ENCODE data around the gene CTR9.

CTR9 gene

DNA sequence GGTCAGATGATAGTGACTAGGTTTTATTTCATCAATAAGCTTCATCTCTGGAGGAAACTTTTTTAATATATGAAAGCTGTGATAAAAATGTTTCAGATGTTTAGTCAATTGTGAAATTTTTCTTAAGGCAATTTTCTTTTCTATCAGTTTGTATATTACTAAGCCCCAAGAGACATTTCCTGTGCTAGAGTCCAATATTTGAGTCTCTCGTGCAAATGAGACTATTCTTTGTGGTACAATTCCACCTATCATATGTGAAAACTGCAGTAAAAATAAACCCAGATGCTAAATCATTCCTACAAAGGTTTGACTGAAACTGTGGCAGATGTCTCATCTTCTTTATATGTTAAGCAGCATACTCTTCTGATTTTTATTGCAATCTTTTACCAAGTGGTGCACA lies 28.0 kb downstream of the CTR9 start:
- DNase-seq = no peak

DNA sequence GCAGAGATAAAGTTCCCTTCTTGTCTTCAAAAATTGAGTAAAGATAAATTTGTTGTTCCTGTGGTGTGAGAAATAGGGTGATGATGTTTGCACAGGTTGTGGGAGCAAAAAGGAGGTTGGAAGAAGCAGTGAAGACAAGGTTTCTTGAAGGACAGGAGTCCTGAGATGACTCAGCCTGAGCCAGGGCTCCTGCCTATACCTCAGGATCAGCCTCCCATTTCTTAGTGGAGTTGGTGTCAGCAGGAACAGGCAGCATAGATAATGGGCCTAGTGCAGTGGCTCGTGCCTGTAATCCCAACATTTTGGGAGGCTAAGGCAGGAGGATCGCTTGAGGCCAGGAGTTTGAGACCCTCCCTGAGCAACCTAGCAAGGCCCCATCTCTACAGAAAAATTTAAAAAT lies 29.0 kb downstream of the CTR9 start:
- DNase-seq = no peak

DNA sequence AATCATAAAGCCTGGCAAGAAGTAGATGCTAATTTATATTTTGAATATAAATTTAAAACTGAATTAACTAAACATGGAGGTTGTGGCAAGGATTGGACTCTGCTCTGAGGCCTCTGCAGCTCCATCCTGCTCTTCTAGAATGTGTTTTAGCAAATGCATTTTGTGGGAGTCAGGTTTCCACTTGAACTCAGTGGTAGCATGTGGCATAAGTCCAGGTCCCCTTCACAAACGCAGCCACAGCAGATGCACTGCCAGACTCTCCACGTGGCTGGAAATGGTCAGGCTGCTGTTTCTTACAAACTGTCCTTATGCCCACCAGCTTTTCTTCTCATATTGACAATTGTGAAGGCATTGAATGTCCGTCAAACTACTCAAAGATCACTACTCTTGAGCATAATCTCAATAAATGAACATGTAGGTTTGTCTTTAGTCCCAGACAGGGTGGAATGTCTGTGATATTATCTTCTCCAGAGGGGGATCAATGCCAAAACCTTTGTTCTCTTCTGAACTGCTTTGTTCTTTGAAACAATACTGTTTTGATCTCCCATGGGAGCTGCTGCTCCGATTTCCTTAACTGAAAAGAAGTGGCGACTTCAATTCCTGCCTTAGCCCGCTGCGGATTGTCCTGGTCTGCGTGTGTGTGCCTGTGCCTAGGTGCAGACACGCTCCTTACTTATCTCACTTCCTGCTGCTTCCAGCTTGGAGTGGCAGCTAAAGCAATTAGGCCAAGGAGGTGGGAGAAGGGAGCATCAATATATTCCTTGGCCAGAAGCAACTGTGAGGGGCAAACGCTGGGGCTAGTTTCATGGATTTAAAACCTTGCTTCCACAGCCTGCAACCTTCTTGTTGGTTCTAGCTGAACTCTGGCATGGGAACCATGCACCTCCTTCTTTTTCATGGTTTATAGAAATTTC lies 33.4 kb downstream of the CTR9 start:
- peak in 1 of 51 donors; percentile 14 for DNase-seq

DNA sequence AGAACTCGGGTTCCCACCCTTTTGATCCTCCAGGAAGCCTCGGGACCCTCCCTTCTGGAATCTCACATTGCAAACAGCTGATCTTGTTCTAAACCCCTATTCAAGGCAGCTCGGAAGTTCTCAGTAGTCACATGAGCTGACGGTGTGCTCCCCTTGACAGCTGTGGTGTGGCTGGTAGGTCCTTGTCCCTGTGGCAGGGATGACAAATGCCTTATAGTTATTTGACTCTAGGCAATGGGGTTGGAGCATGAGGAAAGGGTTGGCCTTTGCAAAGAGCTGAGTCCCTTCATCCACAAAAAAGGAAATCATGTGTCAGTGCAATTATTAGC lies 34.1 kb downstream of the CTR9 start:
- no peak for DNase-seq

DNA sequence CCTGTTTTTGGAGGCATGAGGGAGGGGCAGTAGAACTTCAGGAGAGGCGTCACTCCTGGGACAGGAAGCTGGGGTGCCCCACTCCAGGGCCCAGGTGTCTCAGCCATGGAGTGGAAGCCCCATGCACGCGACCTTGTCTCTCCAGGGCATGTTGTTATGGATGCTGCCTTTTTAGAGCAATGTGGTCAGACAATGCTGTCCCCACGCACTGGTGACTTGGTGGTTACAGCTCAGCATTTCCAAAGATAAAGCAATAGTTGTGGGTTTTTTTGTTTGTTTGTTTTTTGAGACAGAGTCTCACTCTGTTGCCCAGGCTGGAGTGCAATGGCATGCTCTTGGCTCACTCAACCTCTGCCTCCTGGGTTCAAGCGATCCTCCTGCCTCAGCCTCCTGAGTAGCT lies 35.4 kb downstream of the CTR9 start:
- no peak for DNase-seq

DNA sequence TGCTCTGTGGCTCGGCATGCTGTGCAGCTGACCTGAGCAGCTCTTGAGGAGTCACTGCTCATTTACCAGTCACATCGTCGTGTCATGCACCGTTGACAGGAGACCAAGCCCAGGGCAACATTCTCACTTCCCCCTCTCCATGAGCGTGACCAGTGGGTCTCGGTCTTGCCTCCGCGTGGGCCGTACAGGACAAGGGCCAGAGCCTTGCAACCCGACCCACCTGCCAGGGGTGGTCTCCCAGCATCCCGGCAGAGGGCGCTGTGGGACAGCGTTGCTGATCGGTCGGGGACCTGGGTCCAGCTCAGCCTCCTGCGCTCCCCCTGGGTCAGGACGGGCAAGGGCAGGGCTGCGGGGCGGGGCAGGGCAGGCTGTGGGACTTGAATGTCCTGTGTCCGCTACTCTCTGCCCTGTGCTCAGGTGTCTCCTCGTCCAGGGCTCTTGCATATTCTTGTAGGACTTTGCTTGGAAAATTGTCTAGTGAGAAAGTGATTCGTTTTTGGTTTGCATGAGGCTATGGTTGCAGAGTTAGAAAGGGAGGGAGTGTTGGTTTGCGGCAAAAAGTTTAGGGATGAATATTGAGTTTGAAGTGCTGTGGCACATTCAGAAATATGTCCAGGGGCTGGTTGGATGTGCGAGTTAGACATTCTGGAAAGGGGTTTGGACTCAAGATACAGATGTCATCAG lies 41.5 kb downstream of the CTR9 start:
- DNase-seq = peak in 50 of 51 donors; percentile 4 to 84 (median 52)

DNA sequence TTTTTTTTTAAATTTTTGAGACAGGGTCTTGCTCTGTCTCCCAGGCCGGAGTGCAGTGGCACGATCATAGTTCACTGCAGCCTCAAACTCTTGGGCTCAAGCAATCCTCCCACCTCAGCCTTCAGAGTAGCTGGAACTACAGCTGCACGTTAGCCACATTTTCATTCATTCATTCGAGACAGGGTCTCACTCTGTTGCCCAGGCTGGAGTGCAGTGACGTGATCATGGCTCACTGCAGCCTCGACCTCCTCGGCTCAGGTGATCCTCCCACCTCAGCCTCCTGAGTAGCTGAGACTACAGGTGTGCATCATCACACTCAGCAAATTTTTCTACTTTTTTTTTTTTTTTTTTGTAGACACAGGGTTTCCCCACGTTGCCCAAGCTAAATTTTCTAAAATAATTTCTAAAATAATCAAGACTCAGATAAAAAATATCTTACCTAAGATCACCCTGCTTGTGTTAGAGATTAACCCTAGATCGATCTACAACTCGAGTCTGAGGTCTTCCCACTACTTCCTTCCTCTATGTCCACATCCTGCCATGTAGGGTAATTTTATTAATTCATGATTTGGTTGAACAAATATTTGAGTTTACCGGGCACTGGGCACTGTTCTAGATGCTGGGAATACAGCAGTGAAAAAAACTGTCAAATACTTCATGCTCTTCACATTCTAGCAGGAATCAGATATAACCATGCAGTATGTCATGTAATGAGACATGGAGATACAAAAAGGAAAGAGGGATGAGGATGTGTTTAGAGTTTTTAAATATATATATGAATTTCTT lies 42.6 kb downstream of the CTR9 start:
- no peak for DNase-seq

DNA sequence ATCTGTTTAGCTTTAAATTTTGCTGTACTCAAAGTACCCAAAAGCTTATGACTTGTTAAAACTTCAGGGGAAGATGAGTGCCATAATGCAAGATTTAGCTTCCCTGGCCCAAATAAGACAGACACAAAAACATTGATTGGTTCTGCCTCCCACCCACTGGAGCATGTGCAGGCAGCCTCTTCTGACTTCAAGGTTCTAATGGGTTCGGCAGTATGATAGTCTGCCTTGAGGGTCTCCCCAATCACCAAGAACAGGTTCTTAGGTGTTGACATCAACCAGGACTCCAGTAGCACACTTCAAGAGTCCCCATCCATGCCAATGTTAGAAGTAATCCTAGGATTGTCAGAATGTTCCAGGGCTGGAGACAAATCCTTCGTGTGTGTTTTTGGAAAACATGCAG lies 45.1 kb downstream of the CTR9 start:
- no peak for DNase-seq

DNA sequence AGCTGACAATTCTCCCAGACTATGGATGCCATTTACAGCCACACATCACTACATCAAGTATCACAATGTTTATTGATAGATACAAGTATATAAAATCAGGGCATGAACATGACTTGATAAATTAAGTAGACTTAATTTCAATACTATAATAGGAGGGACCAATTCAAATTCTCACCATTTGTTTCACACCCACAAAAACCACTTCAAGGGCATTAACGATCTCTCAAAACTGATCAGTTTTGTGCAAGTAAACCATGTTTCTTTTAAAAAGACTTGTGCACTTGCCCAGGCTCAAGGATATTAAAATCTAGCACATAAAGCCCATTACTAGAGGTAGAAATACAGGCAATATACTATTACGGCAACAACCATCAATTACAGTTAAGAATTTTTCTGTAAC lies 46.0 kb downstream of the CTR9 start:
- no peak for DNase-seq

DNA sequence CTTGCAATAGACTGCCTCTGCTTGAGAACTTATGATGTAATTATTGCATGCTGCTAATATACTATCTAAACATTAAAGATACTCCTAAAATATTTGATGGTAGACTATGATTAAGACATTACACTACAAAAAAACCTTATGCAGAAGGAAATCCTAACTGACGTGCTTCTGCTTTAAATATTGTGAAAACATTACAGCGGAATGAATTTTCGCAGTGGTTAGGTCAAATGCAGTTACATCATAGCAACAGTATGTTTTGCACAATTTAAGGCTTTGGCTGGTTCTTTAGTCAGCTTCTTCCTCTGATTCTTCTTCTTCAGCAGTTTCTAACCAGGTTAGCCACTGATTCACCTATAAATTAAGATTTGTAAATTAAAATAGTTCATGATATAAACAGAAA lies 46.5 kb downstream of the CTR9 start:
- no peak for DNase-seq

DNA sequence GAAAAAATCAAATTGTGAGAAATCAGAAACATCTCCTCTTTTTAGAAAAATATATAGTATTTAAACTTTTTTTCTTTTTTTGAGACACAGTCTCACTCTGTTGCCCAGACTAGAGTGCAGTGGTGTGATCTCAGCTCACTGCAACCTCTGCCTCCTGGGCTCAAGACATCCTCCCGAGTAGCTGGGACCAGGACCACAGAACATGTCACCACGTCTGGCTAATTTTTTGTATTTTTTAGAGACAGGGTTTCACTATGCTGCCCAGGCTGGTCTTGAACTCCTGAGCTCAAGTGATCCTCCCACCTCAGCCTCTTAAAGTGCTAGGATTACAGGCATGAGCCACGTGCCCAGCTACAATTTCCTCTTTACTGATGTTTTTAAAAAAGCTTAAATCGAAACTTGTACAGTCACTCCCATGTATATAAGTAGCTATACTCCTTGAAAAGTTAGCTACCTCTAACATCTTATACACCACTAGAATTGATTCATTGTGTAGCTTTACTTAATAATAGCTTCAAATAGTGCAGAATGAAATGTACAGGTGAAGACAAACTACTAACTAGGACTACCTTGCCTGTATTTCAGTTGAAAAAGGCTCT lies 47.4 kb downstream of the CTR9 start:
- DNase-seq = no peak

DNA sequence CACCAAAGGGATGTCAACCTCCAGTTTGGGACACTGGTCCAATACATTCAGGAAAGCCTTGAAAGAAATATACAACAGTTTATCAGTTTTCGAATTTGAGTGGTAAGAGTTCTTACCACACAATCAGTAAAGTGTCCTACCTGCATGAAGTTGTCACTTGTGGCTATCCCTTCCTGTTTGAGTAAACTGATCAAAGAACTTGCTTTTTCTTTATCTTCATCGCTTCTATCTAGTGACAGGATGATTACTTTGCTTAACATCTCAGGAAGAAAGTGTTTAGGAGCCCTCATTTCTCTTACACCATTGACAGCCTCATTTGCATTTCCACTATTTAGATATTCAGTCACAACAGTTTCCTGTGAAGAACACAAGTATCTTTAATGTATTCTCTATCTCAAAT lies 49.2 kb downstream of the CTR9 start:
- no peak for DNase-seq

DNA sequence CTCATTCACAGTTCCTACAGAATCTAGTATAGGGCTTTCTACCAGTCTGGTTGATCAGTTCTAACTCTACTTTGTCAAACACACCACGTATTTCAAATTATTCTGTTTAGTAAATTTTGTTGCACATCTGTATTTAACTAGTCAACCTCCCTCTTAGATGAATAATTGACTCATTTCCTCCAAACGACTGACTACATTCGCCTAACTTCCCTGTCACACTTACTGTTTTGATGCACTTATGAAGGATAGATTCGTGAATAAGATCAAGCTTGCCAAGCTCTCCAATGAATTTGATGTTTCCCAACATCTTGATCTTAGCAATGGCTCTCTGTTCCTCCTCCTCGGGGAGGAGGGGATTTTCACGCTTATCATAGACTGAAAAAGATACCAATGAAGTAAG lies 52.6 kb downstream of the CTR9 start:
- no peak for DNase-seq

DNA sequence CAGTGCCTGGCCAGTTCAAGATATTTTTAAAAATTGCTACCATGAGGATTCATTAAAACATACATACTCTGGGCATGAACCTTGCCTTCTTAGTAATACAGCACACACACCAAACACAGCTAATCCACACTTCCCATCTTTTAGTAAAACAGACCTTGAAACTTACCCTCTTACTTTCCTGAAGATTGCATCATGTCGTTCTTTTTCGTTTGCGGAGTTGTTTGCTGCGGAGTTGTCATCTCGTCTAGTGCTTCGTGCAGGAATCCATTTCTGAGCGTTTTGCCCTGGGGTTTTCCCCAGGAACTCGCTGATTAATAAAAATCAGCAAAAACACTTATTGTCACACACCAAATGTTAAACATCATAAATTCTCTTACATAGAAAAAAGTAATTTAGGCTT lies 54.7 kb downstream of the CTR9 start:
- DNase-seq = no peak

DNA sequence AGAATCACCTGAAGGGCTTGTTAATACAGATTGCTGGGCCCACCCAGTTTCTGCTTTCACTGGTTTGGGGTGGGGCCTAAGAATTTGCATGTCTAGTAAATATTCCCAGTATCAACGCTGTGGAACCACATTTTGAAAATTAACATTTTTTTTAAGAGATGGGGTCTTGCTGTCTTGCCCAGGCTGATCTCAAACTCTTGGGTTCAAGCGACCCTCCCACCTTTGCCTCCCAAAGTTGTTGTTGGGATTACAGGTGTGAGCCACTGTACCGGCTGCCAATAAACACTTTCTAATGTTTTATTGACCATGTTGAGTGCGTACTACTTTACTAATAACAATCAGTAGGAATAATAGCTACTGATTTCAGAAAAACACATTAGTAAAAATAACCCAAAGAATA lies 55.2 kb downstream of the CTR9 start:
- no peak for DNase-seq

DNA sequence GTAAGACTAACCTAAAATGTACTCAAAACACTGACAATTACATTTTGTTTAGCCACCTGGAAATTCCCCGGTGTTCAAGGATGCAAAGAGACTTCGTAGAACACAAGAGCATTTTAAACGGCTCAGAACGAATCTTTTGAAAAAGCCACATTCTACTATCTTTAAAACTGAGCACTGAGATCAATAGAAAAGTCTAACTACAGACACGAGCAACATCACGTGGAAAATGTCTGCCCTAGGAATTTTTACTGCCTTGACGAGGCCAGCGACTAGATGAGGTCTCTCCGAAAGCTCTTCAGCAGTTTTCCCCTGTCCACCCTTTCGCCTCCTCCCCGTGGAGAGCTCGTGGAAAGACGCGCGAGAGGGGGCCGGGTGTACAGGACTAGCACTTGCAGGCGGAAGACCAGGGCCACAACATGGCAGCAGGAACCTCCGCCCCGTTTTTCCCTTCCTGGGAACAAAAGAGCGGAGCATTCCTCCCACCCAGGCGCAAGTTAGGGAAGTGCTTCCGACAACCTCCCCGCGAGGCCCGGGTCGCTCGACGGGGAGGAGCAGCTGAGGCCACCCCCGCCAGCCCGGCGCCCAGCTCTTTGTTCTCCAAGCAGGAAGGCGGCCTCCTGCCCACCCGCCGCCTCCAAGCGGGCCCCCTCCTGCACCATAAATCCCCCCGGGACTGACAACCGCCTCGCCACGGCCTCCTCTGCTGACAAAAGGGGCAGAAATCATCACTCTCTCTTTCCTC lies 56.6 kb downstream of the CTR9 start:
- peak in 48 of 51 donors; percentile 7 to 80 (median 52) for DNase-seq

DNA sequence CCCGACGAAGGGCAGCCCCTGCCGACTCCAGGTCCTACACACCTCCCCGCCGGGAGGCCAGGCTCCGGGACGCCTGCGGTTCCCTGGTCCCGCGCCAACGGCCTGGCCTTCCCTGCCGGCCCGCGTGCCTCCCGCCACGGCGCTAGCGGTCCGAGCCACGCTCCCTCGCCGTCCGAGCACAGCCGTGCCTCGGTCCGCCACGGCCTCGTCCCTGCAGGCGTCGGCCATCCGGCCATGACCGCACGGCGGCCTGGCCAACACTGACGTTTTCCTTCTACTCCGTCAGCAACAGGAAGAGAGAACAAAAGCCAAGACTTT lies 57.1 kb downstream of the CTR9 start:
- DNase-seq = peak in 9 of 51 donors; percentile 42 to 84 (median 65)

DNA sequence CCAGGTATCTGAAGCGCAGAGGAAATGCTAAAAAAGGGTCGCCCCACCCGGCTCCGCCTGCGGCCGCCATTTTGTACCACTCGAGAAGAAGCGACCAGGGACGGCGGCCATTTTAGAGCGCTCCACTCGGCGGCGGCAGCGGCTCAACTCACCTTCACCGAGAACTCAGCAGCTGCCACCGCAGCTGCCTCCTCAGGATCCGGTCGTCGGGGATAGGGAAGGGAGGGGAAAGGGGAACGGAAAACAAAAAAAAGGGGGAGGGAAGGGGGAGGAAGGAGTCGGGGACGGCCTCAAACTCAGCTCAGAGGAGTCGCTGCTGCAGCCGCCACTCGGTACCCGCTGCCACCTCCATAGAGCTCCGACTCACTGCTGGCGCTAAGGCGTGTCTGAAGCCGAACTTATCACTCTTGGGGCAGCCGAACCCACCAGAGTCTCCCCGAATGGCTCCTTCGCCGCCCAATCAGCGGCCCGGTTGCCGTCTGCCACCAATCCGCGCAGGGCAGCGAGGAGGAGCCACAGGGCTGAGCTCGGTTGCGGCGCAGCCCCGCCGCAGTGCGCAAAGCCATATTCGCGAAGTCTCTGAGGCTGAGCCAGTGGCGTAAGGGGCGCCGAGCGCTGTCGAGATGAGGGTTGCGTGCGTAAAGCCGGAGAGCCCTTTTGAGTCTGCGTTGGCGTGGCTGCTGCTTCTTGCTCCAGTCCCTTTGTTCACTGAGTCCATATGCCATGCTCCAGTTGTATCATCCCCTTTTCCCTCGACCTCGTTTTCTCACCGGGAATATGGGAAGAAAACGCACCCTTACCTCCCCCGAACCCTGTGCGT lies 57.7 kb downstream of the CTR9 start, which contains the start of gene EIF4G2:
EIF4G2 (minus strand) TSS at position 374 of the 820 bp plus-strand sequence.
- peak; percentile 71 to 100 (median 98) for DNase-seq

DNA sequence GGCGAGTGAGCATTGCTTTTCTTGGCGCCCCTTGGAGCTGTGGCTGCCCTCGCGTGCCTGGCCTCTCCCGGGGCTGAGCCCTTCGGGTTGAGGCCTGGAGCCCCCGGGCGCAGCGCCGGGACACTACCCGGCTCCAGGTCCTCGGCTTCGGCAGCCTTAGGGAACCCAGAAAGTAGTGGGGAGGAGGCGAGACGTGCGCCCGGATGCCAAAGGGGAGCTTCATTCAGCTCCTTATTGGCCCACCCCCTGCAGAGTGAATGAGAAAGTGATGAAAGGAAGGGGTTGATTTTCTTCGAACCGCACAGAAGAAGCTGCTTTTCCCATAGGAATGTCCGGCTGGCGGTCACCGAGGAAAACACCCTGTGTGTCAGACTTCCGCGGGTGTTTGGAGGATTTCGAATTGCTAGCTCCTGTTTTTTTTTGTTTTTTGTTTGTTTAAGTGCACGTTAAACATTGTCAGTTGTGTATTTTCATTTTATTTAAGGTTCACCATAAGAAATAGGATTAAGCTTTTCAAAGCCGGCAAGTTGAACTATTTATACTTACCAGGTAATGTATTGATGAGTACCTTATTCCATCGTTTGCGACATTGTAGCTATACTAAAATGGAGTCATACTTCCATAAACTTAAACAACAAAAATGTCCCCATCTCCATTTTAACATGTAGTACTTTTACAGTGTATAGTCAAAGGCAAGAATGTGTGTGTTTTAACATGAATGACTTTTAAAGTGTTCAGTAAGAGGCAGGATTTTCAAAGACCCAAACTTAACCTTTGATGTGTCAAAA lies 58.5 kb downstream of the CTR9 start:
- DNase-seq = peak in 21 of 51 donors; percentile 31 to 79 (median 57)
